ENCODE measurements around the gene MSX2. TPM values are rescaled to one million over a fixed set of nuclear protein-coding genes. Genes with fewer than 3 reads are reported as not detected.
"Not testable (repeated sequence)": the region's sequence is repeated elsewhere in the genome, so short reads cannot be mapped to it uniquely, and the experiment has no call there.

MSX2 gene
- total and polyA plus RNA-seq, 3 donors from 2014 or later: 15.8 to 39.2 (median 37.7) TPM

GRCh38 chr5:174755106-174755505 lies 30.7 kb downstream of the MSX2 start:
- H3K27ac ChIP-seq: no peak overlapping the region
- WGBS, 2 donors: 66 to 83% methylated on average over 2 of the region's 2 CpGs
- H3K36me3 ChIP-seq (ENCODE audit: low read depth, missing control alignments): no peaks in the 10 kb centered on the region
- no peaks in the 10 kb centered on the region for H3K9me3 ChIP-seq
- intact Hi-C loops (cut with DNase I; ENCODE audit: low total_unique reads): no loop called here
- no peaks in the 10 kb centered on the region for H3K27me3 ChIP-seq
- H3K4me1 ChIP-seq: no peaks in the 10 kb centered on the region
- no peak overlapping the region for H3K4me3 ChIP-seq
- DNase-seq: no peak
- no peak for TF ChIP-seq POLR2A (IDR thresholded peaks at IDR 0.05)
- TF ChIP-seq CTCF (IDR thresholded peaks at IDR 0.05): peak in 2 of 3 experiments; percentile 24 to 26

- intact Hi-C loops (cut with DNase I; ENCODE audit: low total_unique reads): no loop called here
- 67 to 91% methylated on average over 3 of the region's 3 CpGs for WGBS, 2 donors
- no peak for TF ChIP-seq POLR2A (IDR thresholded peaks at IDR 0.05)
- TF ChIP-seq CTCF (IDR thresholded peaks at IDR 0.05): no peak
- Histone ChIP-seq H3K27me3 (no peaks in the 10 kb centered on the region), H3K4me1 (no peaks in the 10 kb centered on the region), H3K27ac (no peak overlapping the region), H3K4me3 (no peak overlapping the region), H3K36me3 (ENCODE audit: low read depth, missing control alignments) (no peaks in the 10 kb centered on the region), H3K9me3 (no peaks in the 10 kb centered on the region)
- DNase-seq: no peak
Measured at GRCh38 chr5:174759091-174759490, 34.7 kb downstream of the MSX2 start.

- Histone ChIP-seq H3K27ac (no peak overlapping the region), H3K4me1 (no peaks in the 10 kb centered on the region), H3K36me3 (ENCODE audit: low read depth, missing control alignments) (no peaks in the 10 kb centered on the region), H3K9me3 (no peaks in the 10 kb centered on the region), H3K27me3 (no peaks in the 10 kb centered on the region), H3K4me3 (no peak overlapping the region)
- TF ChIP-seq POLR2A (IDR thresholded peaks at IDR 0.05): no peak
- TF ChIP-seq CTCF (IDR thresholded peaks at IDR 0.05): no peak
- intact Hi-C loops (cut with DNase I; ENCODE audit: low total_unique reads): no loop called here
- no peak for DNase-seq
- 90 to 91% methylated on average over 11 of the region's 11 CpGs for WGBS, 2 donors
Measured at GRCh38 chr5:174760721-174761120, 36.3 kb downstream of the MSX2 start.

GRCh38 chr5:174761341-174761740 lies 37.0 kb downstream of the MSX2 start:
- 89 to 90% methylated on average over 2 of the region's 2 CpGs for WGBS, 2 donors

GRCh38 chr5:174764309-174764708 lies 39.9 kb downstream of the MSX2 start:
- no peak for DNase-seq

More at GRCh38 chr5:174761341-174761740, 37.0 kb downstream of the MSX2 start:
- intact Hi-C loops (cut with DNase I; ENCODE audit: low total_unique reads); DNase-seq; H3K36me3 ChIP-seq (ENCODE audit: low read depth, missing control alignments); H3K4me3 ChIP-seq; H3K27me3 ChIP-seq; H3K9me3 ChIP-seq; H3K4me1 ChIP-seq; H3K27ac ChIP-seq: not testable (repeated sequence)

More at GRCh38 chr5:174764309-174764708, 39.9 kb downstream of the MSX2 start:
- TF ChIP-seq POLR2A (IDR thresholded peaks at IDR 0.05) (no peak), CTCF (IDR thresholded peaks at IDR 0.05) (no peak)
- H3K4me1 ChIP-seq: no peaks in the 10 kb centered on the region
- H3K27me3 ChIP-seq: no peaks in the 10 kb centered on the region
- no peaks in the 10 kb centered on the region for H3K36me3 ChIP-seq (ENCODE audit: low read depth, missing control alignments)
- intact Hi-C loops (cut with DNase I; ENCODE audit: low total_unique reads): no loop called here
- H3K27ac ChIP-seq: no peak overlapping the region
- H3K9me3 ChIP-seq: no peaks in the 10 kb centered on the region
- no peak overlapping the region for H3K4me3 ChIP-seq
- WGBS, 2 donors: 82 to 87% methylated on average over 10 of the region's 10 CpGs
